Hair follicular keratinocyte (primary cell): Measurements from ENCODE around the gene RFLNA. TPM values are rescaled to one million over a fixed set of nuclear protein-coding genes. Genes with fewer than 3 reads are reported as not detected.

Experiments used
- total RNA-seq: library from RNA; depleted of rRNA; stranded (reverse); fragments of >200 nt; gene quantifications from 2 replicates; pipeline ENCODE4 v1.2.3, GENCODE V29; 2015

Gene RFLNA, protein sequence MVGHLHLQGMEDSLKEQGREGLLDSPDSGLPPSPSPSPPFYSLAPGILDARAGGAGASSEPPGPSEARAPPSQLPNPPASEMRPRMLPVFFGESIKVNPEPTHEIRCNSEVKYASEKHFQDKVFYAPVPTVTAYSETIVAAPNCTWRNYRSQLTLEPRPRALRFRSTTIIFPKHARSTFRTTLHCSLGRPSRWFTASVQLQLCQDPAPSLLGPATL
- total RNA-seq, result 26.7 and 27.3 TPM in 2 replicates

DNA sequence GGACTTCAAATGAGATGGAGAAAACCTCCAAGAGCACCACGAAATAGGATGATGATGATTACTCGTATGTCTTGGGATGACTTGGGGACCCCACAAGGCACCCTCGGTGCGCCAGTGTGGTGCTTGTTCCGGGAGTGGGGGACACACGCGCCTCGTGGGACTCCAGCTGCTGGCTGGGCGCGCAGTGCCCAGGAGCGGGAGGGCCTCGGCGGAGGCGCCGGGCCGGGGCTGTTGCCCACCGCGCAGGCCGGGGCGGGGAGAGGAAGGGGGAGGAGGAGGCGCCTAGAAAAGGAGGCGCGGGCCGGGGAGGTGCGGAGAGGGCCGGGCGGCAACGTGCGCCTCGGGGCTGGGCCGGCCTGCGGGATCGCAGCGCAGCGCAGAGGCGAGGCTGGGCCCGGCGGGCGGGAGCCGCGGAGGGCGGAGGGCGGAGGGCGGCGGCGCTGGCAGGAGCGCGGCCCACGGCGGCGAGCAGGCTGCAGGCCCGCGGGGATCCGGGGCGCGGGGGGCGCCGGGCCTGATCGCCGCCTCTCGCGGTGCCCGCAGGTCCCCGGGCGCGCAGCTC is at the start of gene RFLNA:
TSS of gene RFLNA (plus strand) at position 314 of the 562 bp plus-strand sequence. CDS start 337 bp downstream, outside the sequence.

